Measurements from ENCODE around the gene HVCN1.

HVCN1 gene

GRCh38 chr12:110676171-110676570 is 12.7 kb downstream of the HVCN1 start:
- no peaks in the 10 kb centered on the region for H4K20me1 ChIP-seq (ENCODE audit: insufficient read depth, low read length)
- H3K27ac ChIP-seq (ENCODE audit: low read depth, low read length, poor library complexity, severe bottlenecking): peak overlapping the region; percentile 93
- no peaks in the 10 kb centered on the region for H3K9me2 ChIP-seq (ENCODE audit: low read depth, low read length)
- H3K79me2 ChIP-seq (ENCODE audit: insufficient read depth, low read length): no peaks in the 10 kb centered on the region
- no peak overlapping the region for H2AFZ ChIP-seq (ENCODE audit: low read length)
- H3K27me3 ChIP-seq (ENCODE audit: insufficient read depth, low read length): no peaks in the 10 kb centered on the region
- no peaks in the 10 kb centered on the region; the same call in 1 of the 2 replicates for H3F3A ChIP-seq (ENCODE audit: insufficient read depth, low read length)
- no peak overlapping the region for H3K9ac ChIP-seq (ENCODE audit: low read length)
- no peak overlapping the region for H3K4me2 ChIP-seq (ENCODE audit: low read length)
- no peak overlapping the region for H3K4me3 ChIP-seq (ENCODE audit: low read depth, low read length, poor library complexity, severe bottlenecking)
- H3K9me3 ChIP-seq (ENCODE audit: low read length): no peaks in the 10 kb centered on the region
- peaks cover 18% of the 10 kb centered on the region; the same call in 1 of the 2 replicates for H3K36me3 ChIP-seq (ENCODE audit: insufficient read depth, low read length)
- H3K4me1 ChIP-seq (ENCODE audit: insufficient read depth, low read length, severe bottlenecking): peaks cover 71% of the 10 kb centered on the region
- TF ChIP-seq, protein P1, sequence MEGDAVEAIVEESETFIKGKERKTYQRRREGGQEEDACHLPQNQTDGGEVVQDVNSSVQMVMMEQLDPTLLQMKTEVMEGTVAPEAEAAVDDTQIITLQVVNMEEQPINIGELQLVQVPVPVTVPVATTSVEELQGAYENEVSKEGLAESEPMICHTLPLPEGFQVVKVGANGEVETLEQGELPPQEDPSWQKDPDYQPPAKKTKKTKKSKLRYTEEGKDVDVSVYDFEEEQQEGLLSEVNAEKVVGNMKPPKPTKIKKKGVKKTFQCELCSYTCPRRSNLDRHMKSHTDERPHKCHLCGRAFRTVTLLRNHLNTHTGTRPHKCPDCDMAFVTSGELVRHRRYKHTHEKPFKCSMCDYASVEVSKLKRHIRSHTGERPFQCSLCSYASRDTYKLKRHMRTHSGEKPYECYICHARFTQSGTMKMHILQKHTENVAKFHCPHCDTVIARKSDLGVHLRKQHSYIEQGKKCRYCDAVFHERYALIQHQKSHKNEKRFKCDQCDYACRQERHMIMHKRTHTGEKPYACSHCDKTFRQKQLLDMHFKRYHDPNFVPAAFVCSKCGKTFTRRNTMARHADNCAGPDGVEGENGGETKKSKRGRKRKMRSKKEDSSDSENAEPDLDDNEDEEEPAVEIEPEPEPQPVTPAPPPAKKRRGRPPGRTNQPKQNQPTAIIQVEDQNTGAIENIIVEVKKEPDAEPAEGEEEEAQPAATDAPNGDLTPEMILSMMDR (IDR thresholded peaks at IDR 0.05; ENCODE audit: low read length): no peak
- TF ChIP-seq EZH2 (IDR thresholded peaks at IDR 0.05; ENCODE audit: borderline replicate concordance, low read length): no peak

DNA sequence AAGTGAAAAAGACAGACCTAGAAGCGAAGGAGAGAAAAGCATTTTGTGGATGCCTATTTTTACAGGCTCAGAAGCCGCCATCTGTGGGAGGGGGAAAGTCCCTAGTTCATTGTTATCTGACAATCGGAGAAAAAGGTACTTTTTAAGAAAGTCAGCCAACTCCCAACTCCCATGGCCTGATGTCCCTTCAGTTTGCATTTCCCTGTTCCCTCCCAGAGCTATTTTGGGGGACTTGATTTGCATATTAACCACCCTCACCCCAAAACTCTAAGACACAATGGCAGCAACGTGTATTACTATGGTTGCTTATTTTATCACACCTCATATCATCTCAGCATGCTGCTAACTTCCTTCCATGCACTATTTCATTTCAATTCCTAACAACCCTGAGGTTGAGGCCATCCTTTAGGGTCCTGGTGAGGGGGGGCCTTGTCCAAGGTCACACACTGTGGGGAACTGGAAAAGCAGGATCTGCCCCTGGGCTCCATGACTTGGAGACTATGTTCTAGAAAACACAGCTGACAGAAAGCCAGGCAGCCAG is 18.7 kb downstream of the HVCN1 start:
- H4K20me1 ChIP-seq (ENCODE audit: insufficient read depth, low read length): no peaks in the 10 kb centered on the region
- H2AFZ ChIP-seq (ENCODE audit: low read length): no peak overlapping the region
- no peak overlapping the region for H3K4me3 ChIP-seq (ENCODE audit: low read depth, low read length, poor library complexity, severe bottlenecking)
- H3K79me2 ChIP-seq (ENCODE audit: insufficient read depth, low read length): no peaks in the 10 kb centered on the region
- H3K27me3 ChIP-seq (ENCODE audit: insufficient read depth, low read length): no peaks in the 10 kb centered on the region
- no peaks in the 10 kb centered on the region for H3K9me2 ChIP-seq (ENCODE audit: low read depth, low read length)
- H3K36me3 ChIP-seq (ENCODE audit: insufficient read depth, low read length): peaks cover 15% of the 10 kb centered on the region
- peak overlapping the region; percentile 90 for H3K27ac ChIP-seq (ENCODE audit: low read depth, low read length, poor library complexity, severe bottlenecking)
- TF ChIP-seq, protein P1 (IDR thresholded peaks at IDR 0.05; ENCODE audit: low read length): no peak
- no peak for TF ChIP-seq EZH2 (IDR thresholded peaks at IDR 0.05; ENCODE audit: borderline replicate concordance, low read length)
- H3K9me3 ChIP-seq (ENCODE audit: low read length): no peaks in the 10 kb centered on the region
- H3K9ac ChIP-seq (ENCODE audit: low read length): peak overlapping the region; percentile 36; the same call in 1 of the 2 replicates
- H3K4me2 ChIP-seq (ENCODE audit: low read length): peak overlapping the region; percentile 33
- H3K4me1 ChIP-seq (ENCODE audit: insufficient read depth, low read length, severe bottlenecking): peaks cover 59% of the 10 kb centered on the region
- no peaks in the 10 kb centered on the region for H3F3A ChIP-seq (ENCODE audit: insufficient read depth, low read length)

DNA sequence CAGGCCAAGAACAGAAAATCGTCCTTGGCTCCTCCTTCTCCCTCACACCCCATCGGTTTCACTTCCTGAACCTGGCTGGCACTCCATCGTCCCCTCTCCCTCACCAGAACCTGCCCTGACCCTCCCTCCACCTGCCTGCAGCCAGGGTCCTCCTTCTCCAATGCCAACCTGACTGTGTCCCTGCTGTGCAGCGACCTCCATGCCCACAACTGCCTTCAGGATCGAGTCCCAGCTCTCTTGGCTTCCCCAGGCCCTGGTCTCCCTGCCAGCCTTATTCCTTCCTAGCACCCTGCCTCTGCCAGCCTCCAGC is 19.8 kb downstream of the HVCN1 start:
- peak overlapping the region; percentile 22 for H3K4me3 ChIP-seq (ENCODE audit: low read depth, low read length, poor library complexity, severe bottlenecking)
- H3K9ac ChIP-seq (ENCODE audit: low read length): peak overlapping the region; percentile 36; the same call in 1 of the 2 replicates
- peak overlapping the region; percentile 90 for H3K27ac ChIP-seq (ENCODE audit: low read depth, low read length, poor library complexity, severe bottlenecking)
- H3K9me3 ChIP-seq (ENCODE audit: low read length): no peaks in the 10 kb centered on the region
- H4K20me1 ChIP-seq (ENCODE audit: insufficient read depth, low read length): no peaks in the 10 kb centered on the region
- H3K36me3 ChIP-seq (ENCODE audit: insufficient read depth, low read length): peaks cover 20% of the 10 kb centered on the region
- H3F3A ChIP-seq (ENCODE audit: insufficient read depth, low read length): no peaks in the 10 kb centered on the region
- H3K27me3 ChIP-seq (ENCODE audit: insufficient read depth, low read length): no peaks in the 10 kb centered on the region
- peaks cover 59% of the 10 kb centered on the region for H3K4me1 ChIP-seq (ENCODE audit: insufficient read depth, low read length, severe bottlenecking)
- no peak for TF ChIP-seq EZH2 (IDR thresholded peaks at IDR 0.05; ENCODE audit: borderline replicate concordance, low read length)
- TF ChIP-seq, protein P1 (IDR thresholded peaks at IDR 0.05; ENCODE audit: low read length): no peak
- no peaks in the 10 kb centered on the region for H3K9me2 ChIP-seq (ENCODE audit: low read depth, low read length)
- peak overlapping the region; percentile 33 for H3K4me2 ChIP-seq (ENCODE audit: low read length)
- H2AFZ ChIP-seq (ENCODE audit: low read length): no peak overlapping the region
- H3K79me2 ChIP-seq (ENCODE audit: insufficient read depth, low read length): no peaks in the 10 kb centered on the region
